A549 (cell line): ENCODE results near the gene QKI.

ENCODE experiments used
- CEBPB ChIP-seq, 2 experiments: fragments of >200 bp in 1 of 2; sonication (Bioruptor Twin) in 1 of 2; formaldehyde crosslinking in 1 of 2; IDR thresholded peaks; 2 replicates each; pipeline ENCODE4 v1.6.1; 2012 to 2016
- CHD2 ChIP-seq: fragments of 150-350 bp; IDR thresholded peaks from 2 replicates; pipeline ENCODE4 v1.6.1; 2014; ENCODE audit warnings: low read length; ENCODE audit not compliant: partially characterized antibody
- CTCF ChIP-seq: fragments of >200 bp; sonication (Bioruptor Twin); formaldehyde crosslinking; IDR thresholded peaks from 3 replicates; pipeline ENCODE4 v1.5.1; 2016
- ESRRA ChIP-seq: fragments of 150-350 bp; IDR thresholded peaks from 2 replicates; pipeline ENCODE4 v1.6.1; 2014; ENCODE audit warnings: mild to moderate bottlenecking, low read length, borderline replicate concordance
- FOSL2 ChIP-seq, 2 experiments: fragments of 450-650 bp in 1 of 2; fragments of >200 bp in 1 of 2; sonication (Bioruptor Twin) in 1 of 2; formaldehyde crosslinking; IDR thresholded peaks; 2 replicates each; pipeline versions ENCODE4 v1.5.0 to v1.6.1; 2016 to 2020; ENCODE audit warnings: mild to moderate bottlenecking in 1 of 2, moderate library complexity in 1 of 2
- HMGXB4 ChIP-seq: fragments of 250-450 bp; sonication (Bioruptor Pico); IDR thresholded peaks from 2 replicates; pipeline ENCODE4 v1.5.0; 2021; ENCODE audit warnings: mild to moderate bottlenecking, moderate library complexity, borderline replicate concordance
- MAFK ChIP-seq: fragments of 450-650 bp; IDR thresholded peaks from 2 replicates; pipeline ENCODE4 v1.6.1; 2014; ENCODE audit not compliant: partially characterized antibody
- PHF8 ChIP-seq: fragments of 200-600 bp; sonication (generic); IDR thresholded peaks from 2 replicates; pipeline ENCODE4 v1.6.1; 2016; ENCODE audit warnings: low read depth, mild to moderate bottlenecking, antibody characterized with exemption, moderate library complexity, borderline replicate concordance
- POLR2A ChIP-seq: IDR thresholded peaks from 2 replicates; pipeline ENCODE4 v1.6.1; 2012; ENCODE audit warnings: mild to moderate bottlenecking, low read length
- REST ChIP-seq: fragments of 200-600 bp; sonication (generic); IDR thresholded peaks from 2 replicates; pipeline ENCODE4 v1.6.1; 2016; ENCODE audit warnings: antibody characterized with exemption, mild to moderate bottlenecking, moderate library complexity
- RFX5 ChIP-seq: fragments of 450-650 bp; IDR thresholded peaks from 2 replicates; pipeline ENCODE4 v1.7.1; 2014; ENCODE audit warnings: antibody characterized with exemption, mild to moderate bottlenecking, moderate library complexity
- RNF2 ChIP-seq: fragments of 200-600 bp; sonication (generic); IDR thresholded peaks from 2 replicates; pipeline ENCODE4 v1.6.1; 2016; ENCODE audit warnings: low read depth, mild to moderate bottlenecking, antibody characterized with exemption, moderate library complexity, borderline replicate concordance
- SREBF2 ChIP-seq: fragments of 450-650 bp; IDR thresholded peaks from 2 replicates; pipeline ENCODE4 v1.6.1; 2014; ENCODE audit warnings: mild to moderate bottlenecking, moderate library complexity

GRCh38 chr6:163620670-163621330 is 206.3 kb downstream of the QKI start:
- no peak for TF ChIP-seq REST
- TF ChIP-seq CTCF, result no peak
- TF ChIP-seq MAFK, result no peak
- TF ChIP-seq PHF8, result no peak
- TF ChIP-seq ESRRA, result no peak
- no peak for TF ChIP-seq FOSL2 (IDR thresholded peaks at IDR 0.05)
- TF ChIP-seq FOSL2 (CRISPR knock-in tag; IDR thresholded peaks at IDR 0.05), result no peak
- TF ChIP-seq CEBPB (IDR thresholded peaks at IDR 0.05), result no peak
- TF ChIP-seq HMGXB4, result no peak
- TF ChIP-seq RFX5, result no peak
- no peak for TF ChIP-seq SREBF2
- no peak for TF ChIP-seq RNF2
- TF ChIP-seq CHD2, result no peak
- TF ChIP-seq POLR2A, result no peak
